ENCODE results near the gene GPRASP2.

- TF ChIP-seq CTCF (IDR thresholded peaks at IDR 0.05; ENCODE audit: borderline replicate concordance, extremely low read depth, low read length, poor library complexity, severe bottlenecking) (no peak), EZH2 (IDR thresholded peaks at IDR 0.05; ENCODE audit: borderline replicate concordance, low read depth, low read length, severe bottlenecking) (no peak)
These were observed 8.3 kb downstream of the GPRASP2 start, which contains the start of gene GPRASP3 for GRCh38 chrX:102720237-102721168.
